ENCODE data around the gene DSG4. TPM values are rescaled to one million over a fixed set of nuclear protein-coding genes. Genes with fewer than 3 reads are reported as not detected.

DSG4 gene
- polyA plus RNA-seq, 4 donors = 0.03 to 0.05 TPM; not detected in 2

- no peak for DNase-seq (ENCODE audit: low read depth in 4 of 4, low spot score in 2 of 4)
Measured at GRCh38 chr18:31407649-31408048, 31.1 kb downstream of the DSG4 start.

GRCh38 chr18:31409276-31409675, 32.7 kb downstream of the DSG4 start:
- no peak for DNase-seq (ENCODE audit: low read depth in 4 of 4, low spot score in 2 of 4)

- DNase-seq (ENCODE audit: low read depth in 4 of 4, low spot score in 2 of 4) = no peak
Measured at GRCh38 chr18:31410716-31411483, 34.3 kb downstream of the DSG4 start.

GRCh38 chr18:31413137-31413536, 36.6 kb downstream of the DSG4 start:
- no peak for DNase-seq (ENCODE audit: low read depth in 4 of 4, low spot score in 2 of 4)

- no peak for DNase-seq (ENCODE audit: low read depth in 4 of 4, low spot score in 2 of 4)
Measured at GRCh38 chr18:31417850-31418249, 41.3 kb downstream of the DSG4 start.

DNA sequence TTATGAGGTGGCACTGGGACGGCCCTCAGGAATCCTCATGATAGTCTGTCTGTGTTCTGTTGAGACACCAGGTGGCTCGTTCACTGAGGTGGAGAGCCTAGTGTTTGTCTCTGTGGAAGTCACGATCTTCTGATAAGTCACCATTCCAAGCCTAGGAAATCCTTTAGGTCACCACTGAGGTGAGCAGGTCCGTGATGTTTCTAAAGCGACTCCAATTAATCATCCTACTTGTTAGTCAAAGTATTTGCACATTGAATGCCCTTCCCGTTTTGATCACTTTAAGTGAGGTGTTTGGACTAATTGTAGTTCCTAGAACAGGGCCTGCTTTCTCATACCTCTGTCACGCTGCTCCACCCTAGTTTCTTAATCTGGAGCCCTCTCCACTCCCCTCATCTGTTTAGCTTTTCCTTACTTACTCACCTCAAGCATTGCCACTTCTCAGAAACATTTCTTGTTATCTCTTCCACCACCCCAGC, 42.9 kb downstream of the DSG4 start:
- DNase-seq (ENCODE audit: low read depth in 4 of 4, low spot score in 2 of 4) = no peak

DNA sequence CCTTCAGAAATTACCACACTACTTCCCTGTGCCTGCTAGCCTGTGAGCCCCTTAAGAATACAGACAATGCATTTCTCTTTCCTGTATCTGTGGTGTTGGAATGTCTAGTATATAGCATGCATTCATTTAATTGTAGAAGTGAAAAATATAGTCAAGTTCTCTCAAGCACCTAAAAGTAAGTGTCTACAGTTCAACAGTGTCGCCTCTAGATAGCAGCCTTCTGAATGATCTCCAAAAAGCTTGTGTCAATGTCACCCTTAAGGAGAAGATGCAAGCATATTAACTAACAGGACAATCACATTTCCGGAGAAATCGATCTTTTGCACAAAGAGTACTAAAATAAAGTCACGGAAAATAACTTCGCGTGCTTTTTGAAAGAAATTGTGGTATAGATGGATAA, 43.5 kb downstream of the DSG4 start:
- no peak for DNase-seq (ENCODE audit: low read depth in 4 of 4, low spot score in 2 of 4)

DNA sequence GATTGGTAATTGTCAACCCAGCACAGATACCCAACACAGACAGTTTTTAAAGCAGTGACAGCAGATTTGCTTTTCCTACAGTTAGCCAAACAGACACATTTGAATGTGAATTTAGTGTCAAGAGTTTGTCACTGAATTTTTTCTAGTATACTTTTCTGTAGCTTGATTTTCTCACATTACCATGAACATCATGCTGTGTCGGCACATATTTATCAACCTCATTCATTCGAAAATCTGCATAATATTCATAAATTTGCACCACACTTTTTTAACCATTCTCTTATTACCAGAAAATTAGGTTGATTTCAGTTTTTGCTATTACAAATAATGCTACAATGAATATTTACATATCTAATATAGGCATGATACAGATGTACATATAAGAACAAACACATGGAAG, 43.9 kb downstream of the DSG4 start:
- DNase-seq (ENCODE audit: low read depth in 4 of 4, low spot score in 2 of 4) = no peak

- no peak for DNase-seq (ENCODE audit: low read depth in 4 of 4, low spot score in 2 of 4)
Measured at GRCh38 chr18:31424383-31424988, 47.9 kb downstream of the DSG4 start.

DNA sequence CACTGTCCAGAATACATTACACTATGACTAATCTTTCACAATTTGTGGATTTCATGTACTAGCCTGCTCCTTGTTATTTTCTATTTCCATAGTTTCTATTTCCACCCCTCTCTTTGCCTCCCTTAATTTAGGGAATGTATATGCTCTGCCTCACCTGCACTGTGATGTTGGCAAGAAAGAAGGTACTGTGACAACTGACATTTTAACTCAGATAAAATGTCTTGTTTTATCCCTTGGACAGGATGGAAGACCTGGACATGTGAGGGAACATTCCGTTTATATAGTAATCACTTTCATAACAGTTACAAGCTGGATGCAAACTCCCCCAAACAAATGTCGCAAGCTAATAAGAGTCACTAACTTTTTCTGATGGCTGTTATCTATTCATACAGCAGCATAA, 49.4 kb downstream of the DSG4 start:
- DNase-seq (ENCODE audit: low read depth in 4 of 4, low spot score in 2 of 4) = no peak

- no peak for DNase-seq (ENCODE audit: low read depth in 4 of 4, low spot score in 2 of 4)
Measured at GRCh38 chr18:31426871-31427406, 50.4 kb downstream of the DSG4 start.

GRCh38 chr18:31428211-31428610, 51.6 kb downstream of the DSG4 start:
- no peak for DNase-seq (ENCODE audit: low read depth in 4 of 4, low spot score in 2 of 4)

DNA sequence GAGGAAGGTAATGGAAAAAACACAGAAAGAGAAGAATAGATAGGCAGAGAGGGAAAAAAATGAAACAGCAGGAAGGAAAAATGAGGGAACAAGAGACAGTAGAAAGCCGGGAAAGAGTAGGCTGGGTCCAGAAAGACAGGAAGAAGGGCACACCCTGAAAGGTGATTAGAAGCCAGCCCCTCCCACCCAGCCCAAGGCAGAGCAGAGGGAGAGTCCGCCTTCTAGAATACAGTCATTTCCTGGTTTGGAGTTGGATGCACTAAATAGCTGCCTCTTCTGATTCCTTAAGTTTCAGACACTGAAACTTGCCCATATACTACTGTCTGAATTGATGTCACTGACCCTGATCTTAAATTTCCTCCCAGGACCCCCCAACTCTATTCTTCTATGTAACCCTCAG, 53.0 kb downstream of the DSG4 start:
- no peak for DNase-seq (ENCODE audit: low read depth in 4 of 4, low spot score in 2 of 4)

- DNase-seq (ENCODE audit: low read depth in 4 of 4, low spot score in 2 of 4) = no peak
Measured at GRCh38 chr18:31430072-31430471, 53.5 kb downstream of the DSG4 start.

DNA sequence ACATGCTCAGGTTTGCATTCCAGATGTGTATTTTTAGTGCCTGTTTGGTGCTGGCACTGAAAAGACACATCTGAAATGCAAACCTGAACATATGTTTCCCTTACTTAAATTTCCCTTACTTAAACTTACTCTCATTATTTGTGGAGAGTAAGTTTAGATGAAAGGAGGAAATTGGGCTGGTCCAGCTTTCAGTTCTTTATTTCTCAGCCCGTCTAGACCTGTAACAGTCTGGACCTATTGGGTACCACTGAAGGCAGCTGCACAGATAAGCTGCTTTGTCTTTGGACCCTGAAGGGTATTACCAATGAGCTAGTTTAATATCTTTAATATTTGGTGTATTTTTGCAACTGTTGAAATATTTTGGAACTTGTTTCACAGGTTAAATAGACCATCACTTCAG, 54.0 kb downstream of the DSG4 start:
- no peak for DNase-seq (ENCODE audit: low read depth in 4 of 4, low spot score in 2 of 4)

- no peak for DNase-seq (ENCODE audit: low read depth in 4 of 4, low spot score in 2 of 4)
Measured at GRCh38 chr18:31432316-31432715, 55.7 kb downstream of the DSG4 start.

- DNase-seq (ENCODE audit: low read depth in 4 of 4, low spot score in 2 of 4) = no peak
Measured at GRCh38 chr18:31436825-31437224, 60.2 kb downstream of the DSG4 start.

GRCh38 chr18:31438402-31438801, 61.8 kb downstream of the DSG4 start:
- no peak for DNase-seq (ENCODE audit: low read depth in 4 of 4, low spot score in 2 of 4)

DNA sequence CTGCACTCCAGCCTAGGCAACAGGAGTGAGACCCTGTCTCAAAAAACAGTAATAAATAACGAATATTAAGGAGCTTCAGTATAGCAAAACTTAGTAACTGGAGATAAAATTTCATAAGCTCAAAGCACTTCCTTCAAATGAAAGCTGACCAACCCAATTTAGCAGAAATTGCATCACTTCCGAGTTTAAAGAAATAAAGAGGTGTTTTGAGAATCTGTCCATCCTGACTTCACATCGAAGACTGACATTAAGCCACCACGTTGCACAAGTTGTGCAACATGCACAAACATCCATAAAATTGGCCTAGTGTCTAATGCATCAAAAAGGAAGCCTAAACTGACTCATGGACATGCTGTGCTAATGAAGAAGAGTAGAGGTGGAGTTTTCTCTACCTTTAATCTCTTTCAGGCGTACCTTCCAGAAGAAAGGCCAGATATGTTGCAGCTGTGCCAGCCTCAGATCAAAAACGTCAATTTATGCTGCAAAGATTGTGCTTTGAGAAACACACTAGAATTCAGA, 63.3 kb downstream of the DSG4 start:
- no peak for DNase-seq (ENCODE audit: low read depth in 4 of 4, low spot score in 2 of 4)

DNA sequence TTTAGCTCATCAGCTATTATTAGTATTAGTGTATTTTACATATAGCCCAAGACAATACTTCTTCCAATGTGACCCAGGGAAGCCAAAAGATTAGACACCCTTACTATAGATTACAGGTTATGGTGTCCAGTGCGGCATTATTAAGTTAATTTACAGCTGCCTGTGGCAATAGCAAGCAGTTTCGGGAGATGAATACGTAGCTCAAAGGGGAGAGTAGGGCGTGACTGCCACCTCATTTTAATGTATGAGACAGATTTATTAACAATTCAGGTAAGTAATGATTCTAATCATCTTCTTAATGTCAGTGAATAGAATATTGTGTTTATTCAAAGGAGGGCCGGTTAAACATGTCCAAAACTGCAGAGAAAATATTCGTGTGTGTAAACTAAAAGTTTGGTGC, 64.2 kb downstream of the DSG4 start:
- DNase-seq (ENCODE audit: low read depth in 4 of 4, low spot score in 2 of 4) = no peak

DNA sequence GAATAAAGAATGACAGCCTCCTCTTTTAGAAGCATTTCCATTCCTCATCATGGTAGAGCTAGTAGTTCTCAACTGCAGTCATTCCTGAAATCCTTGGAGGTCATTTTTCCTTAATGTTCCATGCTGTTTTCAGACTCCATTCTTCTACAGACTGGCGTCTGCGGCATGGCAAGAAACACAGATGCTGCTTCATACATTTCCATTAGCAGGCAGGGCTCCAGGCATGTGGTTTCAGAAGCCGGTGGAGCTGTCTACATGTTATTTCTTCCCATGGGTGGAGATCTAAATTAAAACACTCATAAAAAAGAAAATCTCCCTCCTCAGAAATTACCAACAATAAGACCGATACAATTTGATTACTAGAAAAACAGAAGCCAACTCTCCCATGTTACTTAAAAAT, 64.9 kb downstream of the DSG4 start:
- no peak for DNase-seq (ENCODE audit: low read depth in 4 of 4, low spot score in 2 of 4)

- no peak for DNase-seq (ENCODE audit: low read depth in 4 of 4, low spot score in 2 of 4)
Measured at GRCh38 chr18:31444142-31444541, 67.6 kb downstream of the DSG4 start.

Measured in left renal cortex interstitium (tissue), 4 donors.